ENCODE measurements around the gene DGKQ.
A peak's percentile ranks its signal among the peaks of the same experiment; 100 is the strongest.

Gene DGKQ

DNA sequence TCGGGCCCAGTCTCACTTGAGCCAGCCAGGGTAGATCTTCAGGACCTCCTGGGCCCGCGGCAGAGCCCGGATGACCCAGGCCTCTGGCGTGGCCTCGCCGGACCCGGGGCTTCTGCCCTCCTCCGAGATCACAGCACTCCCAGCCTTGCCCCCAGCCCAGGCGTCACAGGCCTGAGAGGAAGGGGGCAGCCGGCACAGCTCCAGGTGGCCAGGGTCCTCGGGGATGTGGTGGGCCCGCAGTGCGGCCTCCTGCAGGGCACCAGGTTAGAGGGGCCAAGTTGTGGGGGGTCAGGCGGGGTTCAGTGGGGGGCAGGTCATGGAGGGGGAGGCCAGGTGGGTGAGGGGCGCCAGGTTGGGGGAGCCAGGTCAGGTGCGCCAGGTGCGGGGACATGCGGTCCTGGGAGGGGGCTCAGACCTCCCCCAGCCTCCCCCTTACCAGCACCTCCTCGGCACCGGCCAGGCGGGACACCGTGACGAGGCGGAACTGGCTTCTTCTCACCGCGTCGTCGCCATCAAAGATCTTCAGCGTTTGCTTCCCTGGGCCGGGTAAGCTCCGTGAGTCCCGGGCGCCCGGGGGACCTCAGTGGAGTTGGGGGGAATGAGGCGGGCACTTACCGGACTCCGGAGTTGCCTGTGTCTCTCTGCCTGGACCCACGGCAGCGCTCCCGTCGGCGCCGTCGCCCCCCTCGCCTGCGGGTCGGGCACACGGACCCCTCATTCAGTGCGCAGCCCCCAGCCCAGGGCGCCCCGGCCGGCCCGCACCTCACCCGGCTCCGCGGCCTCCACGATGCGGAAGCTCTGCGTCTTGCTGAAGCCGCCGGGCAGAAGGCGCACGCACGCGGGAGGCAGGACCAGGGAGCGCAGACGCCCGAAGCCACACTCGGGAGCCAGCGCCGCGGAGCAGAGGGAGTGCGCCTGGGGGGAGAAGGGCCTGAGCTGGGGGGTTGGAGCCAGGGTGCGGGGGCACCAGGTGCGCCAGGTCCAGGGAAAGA lies 6.0 kb downstream of the DGKQ start:
- Mint-ChIP-seq H3K27me3 (no peaks in the 10 kb centered on the region), H3K9me3 (no peaks in the 10 kb centered on the region), H3K27ac (no peak overlapping the region), H3K4me1 (peaks cover 11% of the 10 kb centered on the region), H3K4me3 (no peak overlapping the region), H3K36me3 (no peaks in the 10 kb centered on the region)
- no peak for DNase-seq
- CTCF ChIA-PET: no interaction called here

DNA sequence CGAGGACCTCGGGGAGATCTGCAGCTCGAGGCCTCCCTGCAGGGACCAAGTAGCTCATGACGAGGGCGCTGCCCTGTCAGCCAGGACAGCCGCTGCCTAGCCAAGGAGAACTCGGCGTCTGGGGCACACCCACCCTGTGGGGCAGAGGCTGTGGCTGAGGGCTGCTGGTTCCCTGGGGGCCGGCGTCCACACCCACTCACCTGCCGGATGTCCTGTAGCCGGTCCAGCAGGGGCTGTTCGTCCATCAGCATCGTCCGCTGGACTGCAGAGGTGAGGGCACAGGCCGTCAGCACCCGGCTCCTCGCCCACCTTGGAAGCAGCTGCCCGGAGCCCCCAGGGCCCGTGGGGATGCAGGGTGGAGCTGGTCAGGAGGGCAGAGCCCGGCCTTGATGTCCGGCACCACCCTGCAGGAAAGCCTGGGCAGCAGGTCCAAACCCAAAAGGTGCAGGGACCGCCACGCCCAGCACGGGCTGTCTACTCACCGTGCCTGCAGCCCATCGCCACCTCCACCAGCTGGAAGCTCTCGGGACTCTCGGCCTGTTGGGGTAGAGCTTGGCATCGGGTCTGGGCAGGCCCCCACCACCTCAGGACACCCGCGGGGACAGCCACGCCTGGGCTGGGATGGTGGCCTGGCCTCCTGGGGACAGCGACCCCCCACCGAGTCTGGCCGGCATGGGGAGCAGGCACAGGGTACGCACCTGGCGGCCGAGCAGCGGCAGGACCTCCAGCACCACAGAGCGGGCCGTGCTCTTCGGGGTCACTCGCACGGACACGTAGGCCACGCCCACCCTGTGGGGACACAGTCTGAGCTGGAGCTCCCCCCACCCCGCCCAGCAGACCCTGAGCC lies 6.9 kb downstream of the DGKQ start:
- Mint-ChIP-seq H3K9me3 (no peaks in the 10 kb centered on the region), H3K4me3 (no peak overlapping the region), H3K36me3 (peaks cover 3% of the 10 kb centered on the region), H3K4me1 (peaks cover 9% of the 10 kb centered on the region), H3K27ac (no peak overlapping the region), H3K27me3 (no peaks in the 10 kb centered on the region)
- CTCF ChIA-PET: interaction anchor here (1.3 kb wide), 1 partner anchor 21 kb away, joined by 4 read pairs; the partner anchor contains the start of gene IDUA
- DNase-seq: no peak

DNA sequence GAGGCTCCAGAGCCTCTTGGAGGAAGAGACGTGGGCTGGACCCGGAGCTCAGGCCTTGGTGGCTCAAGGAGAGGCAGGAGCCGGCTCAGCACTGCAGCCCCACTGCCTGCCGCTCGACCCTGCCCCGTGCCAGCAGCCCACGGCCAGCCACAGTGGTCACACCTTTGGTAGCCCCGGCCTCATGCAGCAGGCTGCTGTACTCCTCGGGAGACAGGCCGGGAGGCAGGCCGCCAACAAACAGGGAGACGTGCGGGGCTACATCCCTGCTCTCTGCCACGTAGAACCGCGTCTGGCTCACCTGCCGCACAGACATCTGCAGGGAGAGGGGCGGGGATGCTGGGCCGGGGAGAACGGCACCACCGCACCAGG lies 7.6 kb downstream of the DGKQ start:
- CTCF ChIA-PET: interaction anchor here (1.3 kb wide), 1 partner anchor 22 kb away, joined by 4 read pairs; the partner anchor contains the start of gene IDUA
- Mint-ChIP-seq H3K27me3 (no peaks in the 10 kb centered on the region), H3K9me3 (no peaks in the 10 kb centered on the region), H3K27ac (no peak overlapping the region), H3K4me3 (no peak overlapping the region), H3K36me3 (peaks cover 3% of the 10 kb centered on the region), H3K4me1 (peaks cover 5% of the 10 kb centered on the region)
- DNase-seq: no peak

DNA sequence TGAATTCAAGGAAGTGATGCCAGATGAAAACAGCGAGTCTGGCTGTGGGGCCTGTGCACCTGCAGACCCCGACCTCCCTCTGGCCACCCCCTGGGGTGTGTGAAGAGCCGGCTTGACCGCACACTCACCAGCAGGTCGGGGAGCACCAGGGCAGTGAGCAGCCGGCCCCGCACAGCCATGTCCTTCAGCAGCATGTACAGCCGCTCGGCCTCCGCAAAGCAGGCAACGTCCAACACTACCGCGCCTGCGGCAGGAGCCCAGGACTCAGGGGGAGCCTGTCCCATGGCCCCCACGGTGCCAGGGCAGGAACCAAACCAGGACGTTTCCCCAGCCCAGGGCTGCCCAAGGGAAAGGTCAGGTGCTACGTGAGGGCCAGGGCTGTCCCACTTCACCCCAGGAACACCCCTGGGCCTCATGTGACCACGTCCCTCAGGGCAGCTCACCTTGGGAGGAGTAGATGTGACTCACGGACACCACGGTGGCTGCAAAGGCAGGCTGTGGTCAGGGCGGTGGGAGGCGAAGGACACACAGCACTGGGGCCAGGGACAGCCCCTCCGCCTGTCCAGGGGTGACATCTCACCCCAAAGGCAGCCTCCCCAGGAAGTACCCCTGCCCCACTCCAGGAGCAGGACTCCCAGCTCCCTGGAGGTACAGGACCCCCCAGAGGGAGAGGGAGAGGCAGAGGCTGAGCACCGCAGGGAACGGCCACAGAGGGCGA lies 8.2 kb downstream of the DGKQ start:
- no peaks in the 10 kb centered on the region for H3K4me1 Mint-ChIP-seq
- H3K36me3 Mint-ChIP-seq: peaks cover 3% of the 10 kb centered on the region
- CTCF ChIA-PET: interaction anchor here (1.3 kb wide), 1 partner anchor 22 kb away, joined by 4 read pairs; the partner anchor contains the start of gene IDUA
- no peaks in the 10 kb centered on the region for H3K27me3 Mint-ChIP-seq
- H3K4me3 Mint-ChIP-seq: no peak overlapping the region
- H3K27ac Mint-ChIP-seq: no peak overlapping the region
- no peaks in the 10 kb centered on the region for H3K9me3 Mint-ChIP-seq
- no peak for DNase-seq

DNA sequence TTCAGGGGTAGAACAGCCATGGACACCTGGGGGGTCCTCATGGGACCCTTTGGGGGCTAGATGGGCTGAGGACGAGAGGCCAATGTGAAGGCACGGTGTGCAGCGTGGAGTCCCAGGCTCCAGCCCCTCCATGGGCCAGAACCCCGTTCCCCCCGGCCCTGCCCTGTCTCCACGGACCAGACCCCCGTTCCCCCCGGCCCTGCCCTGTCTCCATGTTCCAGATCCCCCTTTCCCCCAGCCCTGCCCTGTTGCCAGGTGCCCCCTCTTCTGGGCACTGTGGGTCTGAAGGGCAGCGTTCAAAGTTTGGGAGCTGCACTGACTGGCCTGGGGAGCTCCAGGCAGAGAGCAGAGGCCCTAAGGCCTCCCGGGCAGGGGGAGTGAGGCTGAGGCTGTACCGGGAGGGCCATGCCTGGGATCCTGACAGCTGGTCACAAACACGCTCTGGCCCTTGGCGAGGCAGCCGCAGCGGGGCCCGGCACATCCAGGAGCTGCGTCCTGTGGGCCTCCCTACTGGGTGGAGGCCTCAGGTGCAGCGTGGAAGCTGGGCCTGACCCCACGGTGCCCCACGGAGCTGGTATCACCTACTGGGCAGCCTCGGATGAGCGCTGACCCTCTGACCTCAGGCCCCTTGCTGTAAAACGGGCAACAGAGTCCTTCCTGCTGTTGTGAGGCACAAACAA lies 8.9 kb downstream of the DGKQ start:
- Mint-ChIP-seq H3K4me3 (no peak overlapping the region), H3K9me3 (no peaks in the 10 kb centered on the region), H3K36me3 (peaks cover 3% of the 10 kb centered on the region), H3K27me3 (no peaks in the 10 kb centered on the region), H3K4me1 (no peaks in the 10 kb centered on the region), H3K27ac (no peak overlapping the region)
- CTCF ChIA-PET: no interaction called here
- no peak for DNase-seq

DNA sequence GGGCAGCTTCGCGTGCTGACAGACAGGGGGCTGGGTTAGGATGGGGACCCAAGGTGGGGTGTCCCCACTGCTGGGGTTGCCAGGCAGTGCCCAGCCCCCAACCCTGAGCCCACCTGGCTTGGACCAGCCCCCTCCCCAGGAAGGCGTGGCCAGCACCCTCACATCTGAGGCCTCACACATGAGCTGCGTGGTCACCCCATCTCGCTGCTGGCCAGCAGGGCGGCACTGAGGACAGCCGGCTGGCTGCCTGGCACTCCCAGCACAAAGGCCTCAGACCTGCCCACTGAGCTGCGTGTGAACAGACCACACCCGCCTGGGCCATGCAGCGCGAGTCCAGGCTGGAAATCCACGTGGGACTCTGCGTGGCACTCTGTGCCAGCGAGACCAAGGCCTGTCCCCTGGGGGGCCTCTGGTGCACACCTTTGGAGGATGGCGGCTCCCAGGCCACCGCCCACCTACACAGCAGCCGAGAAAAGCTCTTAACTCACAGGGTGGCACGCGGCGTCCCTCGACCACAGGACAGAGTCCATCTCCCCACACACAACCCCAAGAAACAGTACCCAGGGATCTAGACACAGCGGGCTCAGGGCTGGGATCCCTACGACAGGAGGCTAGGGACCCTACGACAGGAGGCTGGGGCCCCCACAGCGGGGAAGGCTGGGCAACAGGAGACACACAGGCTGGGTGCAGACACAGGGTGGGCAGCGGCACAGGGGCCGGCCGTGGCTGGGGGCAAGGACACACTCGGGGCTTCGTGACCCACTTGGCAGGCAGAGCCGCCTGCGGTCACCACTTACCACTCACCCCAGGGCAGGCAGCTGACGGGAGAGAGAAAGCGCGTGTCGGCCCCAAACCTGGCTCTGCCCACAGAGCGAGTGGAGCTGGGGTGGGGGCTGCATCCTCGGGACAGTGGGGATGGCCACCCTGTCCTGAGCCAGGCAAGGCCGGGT lies 9.8 kb downstream of the DGKQ start:
- CTCF ChIA-PET: no interaction called here
- Mint-ChIP-seq H3K4me3 (no peak overlapping the region), H3K4me1 (no peaks in the 10 kb centered on the region), H3K9me3 (no peaks in the 10 kb centered on the region), H3K36me3 (peaks cover 6% of the 10 kb centered on the region), H3K27ac (no peak overlapping the region), H3K27me3 (no peaks in the 10 kb centered on the region)
- no peak for DNase-seq

DNA sequence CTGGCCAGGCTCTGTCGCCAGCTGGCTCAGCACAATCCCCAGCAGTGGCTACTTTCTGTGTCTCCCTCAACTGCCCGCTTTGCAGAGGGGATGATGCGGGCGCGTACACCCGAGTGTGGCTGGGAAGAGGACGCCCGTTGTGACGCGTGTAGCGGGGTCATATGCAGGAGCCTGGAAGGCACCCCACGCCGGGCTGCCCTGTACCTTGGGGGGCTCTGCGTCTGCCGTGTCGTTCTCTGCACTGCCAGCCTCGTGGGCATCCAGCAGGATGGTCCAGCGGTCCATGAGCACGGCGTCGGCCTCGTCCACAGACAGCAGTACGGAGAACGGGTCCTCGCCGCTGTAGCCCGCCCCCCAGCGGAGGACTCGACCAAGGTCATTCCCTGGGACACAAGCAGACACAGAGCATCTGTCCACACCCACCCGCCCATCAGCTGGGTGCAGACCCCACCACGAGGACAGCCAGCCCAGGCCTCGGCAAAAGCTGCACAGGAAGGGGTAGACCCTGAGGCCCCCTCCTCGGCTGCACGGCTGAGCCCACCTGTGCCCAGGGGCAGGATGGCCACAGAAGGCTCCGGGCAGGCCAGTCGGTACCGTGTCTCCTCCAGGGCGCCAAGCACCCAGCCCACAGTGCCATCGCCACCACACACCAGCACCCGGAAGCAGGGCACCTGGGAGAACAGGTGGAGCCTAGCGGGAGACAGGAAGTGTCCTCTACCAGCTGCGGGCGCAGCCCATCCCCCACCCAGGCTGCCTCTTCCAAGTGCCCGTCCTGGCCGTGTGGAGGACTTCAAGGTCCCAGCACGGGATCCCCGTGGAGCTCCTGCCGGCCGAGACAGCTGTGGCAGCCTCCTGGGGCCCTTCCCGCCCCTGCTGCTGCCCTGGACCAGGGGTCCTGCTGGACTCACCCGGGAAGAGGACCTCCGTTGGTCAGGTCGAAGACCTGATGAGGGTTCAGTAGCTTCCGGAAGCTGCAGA lies 10.8 kb downstream of the DGKQ start:
- Mint-ChIP-seq H3K36me3 (peaks cover 6% of the 10 kb centered on the region), H3K4me3 (no peak overlapping the region), H3K27ac (no peak overlapping the region), H3K27me3 (no peaks in the 10 kb centered on the region), H3K9me3 (no peaks in the 10 kb centered on the region), H3K4me1 (no peaks in the 10 kb centered on the region)
- no peak for DNase-seq
- CTCF ChIA-PET: no interaction called here

DNA sequence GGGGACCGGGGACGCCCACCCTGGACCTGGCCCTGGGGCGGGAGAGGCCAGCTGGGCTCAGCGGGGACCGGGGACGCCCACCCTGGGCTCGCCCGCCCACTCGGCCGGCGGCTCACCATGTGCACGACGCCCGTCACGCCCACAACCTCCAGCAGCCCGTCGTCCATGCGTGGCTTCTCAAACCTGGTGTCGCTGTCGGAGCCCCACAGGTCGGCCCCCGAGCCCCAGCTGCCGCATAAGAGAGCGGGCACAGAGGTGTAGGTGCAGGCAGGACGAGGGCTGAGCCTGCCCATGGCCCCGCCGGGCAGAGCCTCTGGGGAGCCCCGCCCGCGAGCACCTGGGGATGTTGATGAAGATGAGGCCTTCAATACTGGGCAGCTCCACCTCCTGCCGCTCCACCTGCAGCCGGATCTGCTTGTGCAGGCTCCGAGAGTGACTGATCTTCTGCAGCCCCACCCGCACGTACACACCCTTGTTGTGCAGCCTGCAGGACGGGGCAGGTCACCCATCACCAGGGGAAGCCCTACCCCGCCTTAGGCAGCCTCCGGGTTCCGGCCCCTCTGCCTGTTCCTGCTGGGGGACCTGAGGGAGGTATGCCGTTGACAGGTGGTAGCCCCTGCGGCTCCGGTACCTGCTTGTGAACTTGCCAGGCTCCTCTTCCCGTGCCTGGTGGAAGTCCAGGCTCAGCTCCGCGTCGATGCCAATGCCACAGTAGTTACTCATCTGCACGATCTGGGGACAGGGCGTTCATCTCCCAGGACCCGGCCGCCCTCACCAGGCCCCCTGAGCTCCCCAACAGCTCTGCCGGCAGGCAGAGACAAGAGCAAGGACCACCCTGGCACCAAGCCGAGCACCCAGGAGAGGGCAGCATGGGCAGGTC lies 11.8 kb downstream of the DGKQ start:
- peaks cover 6% of the 10 kb centered on the region for H3K36me3 Mint-ChIP-seq
- no peak overlapping the region for H3K4me3 Mint-ChIP-seq
- no peaks in the 10 kb centered on the region for H3K27me3 Mint-ChIP-seq
- DNase-seq: no peak
- no peaks in the 10 kb centered on the region for H3K4me1 Mint-ChIP-seq
- CTCF ChIA-PET: no interaction called here
- no peaks in the 10 kb centered on the region for H3K9me3 Mint-ChIP-seq
- H3K27ac Mint-ChIP-seq: no peak overlapping the region

DNA sequence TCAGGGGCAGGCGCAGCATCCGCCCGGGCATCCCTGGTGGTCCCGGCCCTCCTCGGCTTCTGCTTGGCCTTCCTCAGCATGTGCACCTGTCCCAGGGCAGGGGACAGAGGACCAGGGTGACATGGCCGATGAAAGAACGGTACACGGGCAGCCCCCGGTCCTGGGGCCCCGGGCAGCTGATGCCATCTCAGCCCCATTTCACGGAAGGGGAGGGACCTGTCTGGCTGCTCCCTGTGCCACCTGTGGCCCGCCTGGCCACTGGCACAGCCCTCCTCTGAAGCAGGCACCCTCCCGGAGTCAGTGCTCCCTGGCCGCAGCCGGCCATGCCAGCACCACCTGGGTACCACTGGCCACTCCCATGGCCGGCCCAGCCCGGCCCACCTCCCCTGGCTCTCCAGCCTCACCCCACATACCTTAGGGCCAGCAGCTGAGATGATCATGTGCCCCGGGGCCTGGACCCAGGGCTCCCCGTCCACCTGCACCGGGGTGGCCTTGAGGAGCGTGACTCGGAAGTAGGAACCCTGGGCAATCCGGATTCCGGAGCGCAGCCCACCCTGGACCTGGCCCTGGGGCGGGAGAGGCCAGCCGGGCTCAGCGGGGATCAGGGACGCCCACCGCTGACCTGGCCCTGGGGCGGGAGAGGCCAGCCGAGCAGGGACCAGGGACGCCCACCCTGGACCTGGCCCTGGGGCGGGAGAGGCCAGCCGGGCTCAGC lies 12.6 kb downstream of the DGKQ start:
- no peak overlapping the region for H3K4me3 Mint-ChIP-seq
- no peaks in the 10 kb centered on the region for H3K9me3 Mint-ChIP-seq
- H3K36me3 Mint-ChIP-seq: peaks cover 6% of the 10 kb centered on the region
- H3K4me1 Mint-ChIP-seq: no peaks in the 10 kb centered on the region
- no peak for DNase-seq
- H3K27me3 Mint-ChIP-seq: no peaks in the 10 kb centered on the region
- no peak overlapping the region for H3K27ac Mint-ChIP-seq
- CTCF ChIA-PET: no interaction called here

DNA sequence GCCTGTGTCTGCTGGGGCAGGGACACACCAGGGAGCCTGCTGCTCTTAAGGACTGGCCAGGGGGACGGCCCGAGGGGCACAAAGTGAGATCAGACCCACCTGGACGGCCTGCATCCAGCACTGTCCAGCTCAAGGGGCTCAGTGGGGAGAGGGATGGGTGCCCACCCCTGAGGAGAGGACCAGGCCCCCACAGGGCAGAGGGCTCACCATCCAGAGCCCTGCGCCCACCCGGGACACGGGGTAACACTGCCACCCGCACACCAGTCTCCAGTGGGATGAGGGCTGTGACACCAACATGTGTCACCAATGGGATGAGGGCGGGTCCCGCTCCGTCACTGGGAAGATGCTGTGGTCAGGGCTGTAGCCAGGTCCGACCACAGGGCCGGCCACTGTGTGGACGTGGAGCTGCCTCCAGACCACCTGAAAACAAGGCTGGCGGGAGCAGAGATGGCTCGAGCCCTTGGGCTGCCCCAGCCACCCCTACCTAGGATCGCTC lies 13.2 kb downstream of the DGKQ start:
- H3K27me3 Mint-ChIP-seq: no peaks in the 10 kb centered on the region
- no peaks in the 10 kb centered on the region for H3K9me3 Mint-ChIP-seq
- H3K36me3 Mint-ChIP-seq: peaks cover 6% of the 10 kb centered on the region

More for the DNA sequence above, 13.2 kb downstream of the DGKQ start:
- peak; percentile 12 for DNase-seq
- CTCF ChIA-PET: no interaction called here
- no peak overlapping the region for H3K4me3 Mint-ChIP-seq
- no peaks in the 10 kb centered on the region for H3K4me1 Mint-ChIP-seq
- H3K27ac Mint-ChIP-seq: no peak overlapping the region
